ENCODE measurements around the gene GRK3. TPM values are rescaled to one million over a fixed set of nuclear protein-coding genes. Genes with fewer than 3 reads are reported as not detected.
"Not testable (repeated sequence)": the region's sequence is repeated elsewhere in the genome, so short reads cannot be mapped to it uniquely, and the experiment has no call there.

The GRK3 gene
- total and polyA plus RNA-seq, 4 experiments from 2014 or later, result 0.11 to 3.2 (median 1.5) TPM

- DNase-seq; H3K27me3 Mint-ChIP-seq; H3K36me3 ChIP-seq (ENCODE audit: insufficient read depth, low read length); H3K9me3 ChIP-seq (ENCODE audit: control insufficient read depth in 1 of 2, low read length in 2 of 2); H3K4me1 ChIP-seq (ENCODE audit: insufficient read depth, low read length); H3K36me3 Mint-ChIP-seq; H3K27ac ChIP-seq (ENCODE audit: low read depth, low read length); H3K4me3 Mint-ChIP-seq; H3K4me3 ChIP-seq (ENCODE audit: low read length in 2 of 2); H3K27ac Mint-ChIP-seq; H3K27me3 ChIP-seq (ENCODE audit: insufficient read depth, low read length); POLR2A ChIA-PET (ENCODE audit: partially characterized antibody); H3K4me1 Mint-ChIP-seq; CTCF ChIA-PET (ENCODE audit: partially characterized antibody); H3K9me3 Mint-ChIP-seq: not testable (repeated sequence)
- intact Hi-C loops (cut with micrococcal nuclease), result loop anchor here (10.0 kb wide), 1 partner anchor 144 kb away; the partner anchor contains the start of gene GRK3
Observed at GRCh38 chr22:25708430-25708829, 144.0 kb downstream of the GRK3 start.

- POLR2A ChIA-PET (ENCODE audit: partially characterized antibody), result no interaction called here
- CTCF ChIA-PET (ENCODE audit: partially characterized antibody), result no interaction called here
- H3K4me1 ChIP-seq (ENCODE audit: insufficient read depth, low read length), result no peaks in the 10 kb centered on the region
- H3K4me3 Mint-ChIP-seq, result no peak overlapping the region
- peaks cover 0 to 5% of the 10 kb centered on the region in 2 donors for H3K36me3 Mint-ChIP-seq
- no peak overlapping the region for H3K4me3 ChIP-seq (ENCODE audit: low read length in 2 of 2)
- no peaks in the 10 kb centered on the region for H3K27me3 Mint-ChIP-seq
- intact Hi-C loops (cut with micrococcal nuclease), result loop anchor here (10.0 kb wide), 1 partner anchor 145 kb away; the partner anchor contains the start of gene GRK3
- H3K27me3 ChIP-seq (ENCODE audit: insufficient read depth, low read length), result no peaks in the 10 kb centered on the region
- DNase-seq, result no peak
- H3K9me3 Mint-ChIP-seq, result peaks cover 0 to 3% (median 0%) of the 10 kb centered on the region in 8 donors
- H3K27ac ChIP-seq (ENCODE audit: low read depth, low read length), result no peak overlapping the region
- H3K4me1 Mint-ChIP-seq, result peaks cover 0 to 7% (median 2%) of the 10 kb centered on the region in 4 donors
- no peaks in the 10 kb centered on the region for H3K9me3 ChIP-seq (ENCODE audit: control insufficient read depth in 1 of 2, low read length in 2 of 2)
- peak overlapping the region in 3 of 7 donors; percentile 24 to 75 (median 26) for H3K27ac Mint-ChIP-seq
- H3K36me3 ChIP-seq (ENCODE audit: insufficient read depth, low read length), result no peaks in the 10 kb centered on the region
Observed at GRCh38 chr22:25709758-25710157, 145.3 kb downstream of the GRK3 start.

- Histone ChIP-seq H3K9me3 (ENCODE audit: control insufficient read depth in 1 of 2, low read length in 2 of 2) (no peaks in the 10 kb centered on the region), H3K4me1 (ENCODE audit: insufficient read depth, low read length) (no peaks in the 10 kb centered on the region), H3K4me3 (ENCODE audit: low read length in 2 of 2) (no peak overlapping the region), H3K27ac (ENCODE audit: low read depth, low read length) (no peak overlapping the region), H3K27me3 (ENCODE audit: insufficient read depth, low read length) (no peaks in the 10 kb centered on the region), H3K36me3 (ENCODE audit: insufficient read depth, low read length) (no peaks in the 10 kb centered on the region)
- ChIA-PET CTCF (ENCODE audit: partially characterized antibody) (no interaction called here), POLR2A (ENCODE audit: partially characterized antibody) (no interaction called here)
- H3K27me3 Mint-ChIP-seq, result no peaks in the 10 kb centered on the region
- no peak overlapping the region for H3K4me3 Mint-ChIP-seq
- DNase-seq, result no peak
- peaks cover 0 to 3% (median 0%) of the 10 kb centered on the region in 8 donors for H3K9me3 Mint-ChIP-seq
- intact Hi-C loops (cut with micrococcal nuclease), result no loop called here
- H3K4me1 Mint-ChIP-seq, result peaks cover 0 to 7% (median 2%) of the 10 kb centered on the region in 4 donors
- no peak overlapping the region for H3K27ac Mint-ChIP-seq
- peaks cover 0 to 5% of the 10 kb centered on the region in 2 donors for H3K36me3 Mint-ChIP-seq
Observed at GRCh38 chr22:25710501-25710900, 146.0 kb downstream of the GRK3 start.

GRCh38 chr22:25711491-25711890, 147.0 kb downstream of the GRK3 start:
- H3K36me3 ChIP-seq (ENCODE audit: insufficient read depth, low read length), result no peaks in the 10 kb centered on the region
- no peaks in the 10 kb centered on the region for H3K27me3 ChIP-seq (ENCODE audit: insufficient read depth, low read length)
- Mint-ChIP-seq H3K36me3 (peaks cover 0 to 5% of the 10 kb centered on the region in 2 donors), H3K9me3 (peaks cover 0 to 3% (median 0%) of the 10 kb centered on the region in 8 donors), H3K27ac (no peak overlapping the region), H3K27me3 (no peaks in the 10 kb centered on the region), H3K4me1 (peaks cover 0 to 7% (median 2%) of the 10 kb centered on the region in 4 donors), H3K4me3 (no peak overlapping the region)
- CTCF ChIA-PET (ENCODE audit: partially characterized antibody), result interaction anchor here (1.7 kb wide), 1 partner anchor 9 kb away, joined by 6 read pairs; no protein-coding TSS in a partner anchor
- POLR2A ChIA-PET (ENCODE audit: partially characterized antibody), result no interaction called here
- no peak overlapping the region for H3K4me3 ChIP-seq (ENCODE audit: low read length in 2 of 2)
- no peak for DNase-seq
- no peak overlapping the region for H3K27ac ChIP-seq (ENCODE audit: low read depth, low read length)
- no peaks in the 10 kb centered on the region for H3K4me1 ChIP-seq (ENCODE audit: insufficient read depth, low read length)
- intact Hi-C loops (cut with micrococcal nuclease), result no loop called here
- no peaks in the 10 kb centered on the region for H3K9me3 ChIP-seq (ENCODE audit: control insufficient read depth in 1 of 2, low read length in 2 of 2)

GRCh38 chr22:25712661-25713400, 148.4 kb downstream of the GRK3 start:
- no peak for DNase-seq
- Mint-ChIP-seq H3K4me3 (no peak overlapping the region), H3K27ac (no peak overlapping the region), H3K36me3 (peaks cover 0 to 5% of the 10 kb centered on the region in 2 donors), H3K27me3 (no peaks in the 10 kb centered on the region), H3K4me1 (peaks cover 0 to 3% (median 2%) of the 10 kb centered on the region in 4 donors), H3K9me3 (no peaks in the 10 kb centered on the region)
- H3K36me3 ChIP-seq (ENCODE audit: insufficient read depth, low read length), result no peaks in the 10 kb centered on the region
- no peaks in the 10 kb centered on the region for H3K9me3 ChIP-seq (ENCODE audit: control insufficient read depth in 1 of 2, low read length in 2 of 2)
- no peaks in the 10 kb centered on the region for H3K4me1 ChIP-seq (ENCODE audit: insufficient read depth, low read length)
- intact Hi-C loops (cut with micrococcal nuclease), result no loop called here
- H3K27me3 ChIP-seq (ENCODE audit: insufficient read depth, low read length), result no peaks in the 10 kb centered on the region
- ChIA-PET POLR2A (ENCODE audit: partially characterized antibody) (no interaction called here), CTCF (ENCODE audit: partially characterized antibody) (interaction anchor here (1.7 kb wide), 1 partner anchor 10 kb away, joined by 6 read pairs; no protein-coding TSS in a partner anchor)
- no peak overlapping the region for H3K27ac ChIP-seq (ENCODE audit: low read depth, low read length)
- H3K4me3 ChIP-seq (ENCODE audit: low read length in 2 of 2), result no peak overlapping the region

GRCh38 chr22:25714070-25714469, 149.6 kb downstream of the GRK3 start:
- Mint-ChIP-seq H3K4me3 (no peak overlapping the region), H3K9me3 (no peaks in the 10 kb centered on the region), H3K4me1 (peaks cover 0 to 3% (median 2%) of the 10 kb centered on the region in 4 donors), H3K27ac (no peak overlapping the region), H3K27me3 (no peaks in the 10 kb centered on the region), H3K36me3 (peaks cover 0 to 5% of the 10 kb centered on the region in 2 donors)
- Histone ChIP-seq H3K9me3 (ENCODE audit: control insufficient read depth in 1 of 2, low read length in 2 of 2) (no peaks in the 10 kb centered on the region), H3K27ac (ENCODE audit: low read depth, low read length) (no peak overlapping the region), H3K27me3 (ENCODE audit: insufficient read depth, low read length) (no peaks in the 10 kb centered on the region), H3K4me3 (ENCODE audit: low read length in 2 of 2) (no peak overlapping the region), H3K36me3 (ENCODE audit: insufficient read depth, low read length) (no peaks in the 10 kb centered on the region), H3K4me1 (ENCODE audit: insufficient read depth, low read length) (no peaks in the 10 kb centered on the region)
- intact Hi-C loops (cut with micrococcal nuclease), result no loop called here
- POLR2A ChIA-PET (ENCODE audit: partially characterized antibody), result no interaction called here
- no peak for DNase-seq
- CTCF ChIA-PET (ENCODE audit: partially characterized antibody), result no interaction called here

GRCh38 chr22:25714739-25715138, 150.3 kb downstream of the GRK3 start:
- intact Hi-C loops (cut with micrococcal nuclease), result no loop called here
- CTCF ChIA-PET (ENCODE audit: partially characterized antibody), result no interaction called here

More at GRCh38 chr22:25714739-25715138, 150.3 kb downstream of the GRK3 start:
- H3K36me3 Mint-ChIP-seq, result peaks cover 0 to 5% of the 10 kb centered on the region in 2 donors
- peaks cover 0 to 3% (median 1%) of the 10 kb centered on the region in 4 donors for H3K4me1 Mint-ChIP-seq
- no peaks in the 10 kb centered on the region for H3K9me3 Mint-ChIP-seq
- H3K4me1 ChIP-seq (ENCODE audit: insufficient read depth, low read length), result no peaks in the 10 kb centered on the region
- DNase-seq, result no peak
- POLR2A ChIA-PET (ENCODE audit: partially characterized antibody), result no interaction called here
- H3K4me3 Mint-ChIP-seq, result no peak overlapping the region
- H3K27me3 ChIP-seq (ENCODE audit: insufficient read depth, low read length), result no peaks in the 10 kb centered on the region
- no peak overlapping the region for H3K27ac Mint-ChIP-seq
- H3K27ac ChIP-seq (ENCODE audit: low read depth, low read length), result no peak overlapping the region
- H3K9me3 ChIP-seq (ENCODE audit: control insufficient read depth in 1 of 2, low read length in 2 of 2), result no peaks in the 10 kb centered on the region
- no peaks in the 10 kb centered on the region for H3K36me3 ChIP-seq (ENCODE audit: insufficient read depth, low read length)
- H3K27me3 Mint-ChIP-seq, result no peaks in the 10 kb centered on the region
- H3K4me3 ChIP-seq (ENCODE audit: low read length in 2 of 2), result no peak overlapping the region
